ENCODE results near the gene DIPK1B.

DNA sequence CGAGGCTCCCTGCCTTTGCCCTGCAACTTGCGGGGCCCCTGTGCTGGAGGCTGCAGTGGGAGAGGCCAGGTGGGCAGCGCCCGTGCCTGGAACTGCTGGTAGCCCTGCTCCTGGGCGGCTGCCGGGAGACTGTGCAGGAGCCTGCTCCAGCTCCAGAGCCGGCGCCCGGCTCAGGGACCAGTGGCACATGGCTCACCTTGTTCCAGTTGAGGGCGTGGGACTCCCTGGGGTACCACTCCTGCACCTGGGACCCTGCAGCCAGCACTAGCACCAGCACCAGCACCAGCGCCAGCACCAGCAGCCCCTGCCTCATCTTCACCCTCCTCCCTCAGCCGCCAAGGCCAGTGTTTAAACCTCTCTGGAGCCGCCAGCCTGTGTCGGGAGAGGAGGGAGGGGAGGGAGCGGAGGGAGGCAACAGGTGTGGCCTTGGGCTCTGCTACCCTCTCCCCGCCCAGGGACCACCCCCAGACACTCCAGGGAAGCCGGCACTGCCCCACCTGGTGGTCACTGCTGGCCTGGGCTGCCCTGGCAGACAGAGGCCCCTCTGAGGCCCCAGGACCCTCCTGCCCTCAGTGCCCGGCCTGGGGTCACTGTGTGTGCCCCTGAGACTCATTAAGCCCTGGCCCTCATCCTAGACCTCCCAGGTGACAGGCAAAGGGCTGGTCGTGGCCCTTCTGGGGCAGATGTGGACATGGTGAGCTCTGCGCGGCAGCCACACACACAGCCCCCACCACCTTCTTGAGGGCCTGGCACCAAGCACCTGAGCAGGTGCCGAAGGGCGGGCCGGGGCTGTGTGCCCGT, 30.4 kb downstream of the DIPK1B start, which contains the start of gene LCN10:
- TF ChIP-seq ZNF530 (tag by site-specific recombination; IDR thresholded peaks at IDR 0.05; ENCODE audit: low read depth) (no peak), ZNF518A (tag by site-specific recombination; conservative IDR thresholded peaks at IDR 0.05; ENCODE audit: low read depth) (no peak), ZNF596 (tag by site-specific recombination; IDR thresholded peaks at IDR 0.05) (no peak), ZNF16 (tag by site-specific recombination; IDR thresholded peaks at IDR 0.05; ENCODE audit: low read depth) (no peak), ZNF23 (tag by site-specific recombination; IDR thresholded peaks at IDR 0.05; ENCODE audit: borderline replicate concordance) (no peak), KLF1 (tag by site-specific recombination; IDR thresholded peaks at IDR 0.05) (peak; percentile 75; the same call in 1 of the 2 replicates), BCL11A (tag by site-specific recombination; IDR thresholded peaks at IDR 0.05; ENCODE audit: low read depth) (no peak), MZF1 (tag by site-specific recombination; IDR thresholded peaks at IDR 0.05; ENCODE audit: borderline replicate concordance) (no peak), ZNF138 (tag by site-specific recombination; IDR thresholded peaks at IDR 0.05; ENCODE audit: borderline replicate concordance) (no peak), MEIS1 (CRISPR knock-in tag; IDR thresholded peaks at IDR 0.05; ENCODE audit: borderline replicate concordance) (no peak)
- TF ChIP-seq, protein P1, sequence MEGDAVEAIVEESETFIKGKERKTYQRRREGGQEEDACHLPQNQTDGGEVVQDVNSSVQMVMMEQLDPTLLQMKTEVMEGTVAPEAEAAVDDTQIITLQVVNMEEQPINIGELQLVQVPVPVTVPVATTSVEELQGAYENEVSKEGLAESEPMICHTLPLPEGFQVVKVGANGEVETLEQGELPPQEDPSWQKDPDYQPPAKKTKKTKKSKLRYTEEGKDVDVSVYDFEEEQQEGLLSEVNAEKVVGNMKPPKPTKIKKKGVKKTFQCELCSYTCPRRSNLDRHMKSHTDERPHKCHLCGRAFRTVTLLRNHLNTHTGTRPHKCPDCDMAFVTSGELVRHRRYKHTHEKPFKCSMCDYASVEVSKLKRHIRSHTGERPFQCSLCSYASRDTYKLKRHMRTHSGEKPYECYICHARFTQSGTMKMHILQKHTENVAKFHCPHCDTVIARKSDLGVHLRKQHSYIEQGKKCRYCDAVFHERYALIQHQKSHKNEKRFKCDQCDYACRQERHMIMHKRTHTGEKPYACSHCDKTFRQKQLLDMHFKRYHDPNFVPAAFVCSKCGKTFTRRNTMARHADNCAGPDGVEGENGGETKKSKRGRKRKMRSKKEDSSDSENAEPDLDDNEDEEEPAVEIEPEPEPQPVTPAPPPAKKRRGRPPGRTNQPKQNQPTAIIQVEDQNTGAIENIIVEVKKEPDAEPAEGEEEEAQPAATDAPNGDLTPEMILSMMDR (tag by site-specific recombination; IDR thresholded peaks at IDR 0.05) = peak; percentile 64
- TF ChIP-seq, protein P2, sequence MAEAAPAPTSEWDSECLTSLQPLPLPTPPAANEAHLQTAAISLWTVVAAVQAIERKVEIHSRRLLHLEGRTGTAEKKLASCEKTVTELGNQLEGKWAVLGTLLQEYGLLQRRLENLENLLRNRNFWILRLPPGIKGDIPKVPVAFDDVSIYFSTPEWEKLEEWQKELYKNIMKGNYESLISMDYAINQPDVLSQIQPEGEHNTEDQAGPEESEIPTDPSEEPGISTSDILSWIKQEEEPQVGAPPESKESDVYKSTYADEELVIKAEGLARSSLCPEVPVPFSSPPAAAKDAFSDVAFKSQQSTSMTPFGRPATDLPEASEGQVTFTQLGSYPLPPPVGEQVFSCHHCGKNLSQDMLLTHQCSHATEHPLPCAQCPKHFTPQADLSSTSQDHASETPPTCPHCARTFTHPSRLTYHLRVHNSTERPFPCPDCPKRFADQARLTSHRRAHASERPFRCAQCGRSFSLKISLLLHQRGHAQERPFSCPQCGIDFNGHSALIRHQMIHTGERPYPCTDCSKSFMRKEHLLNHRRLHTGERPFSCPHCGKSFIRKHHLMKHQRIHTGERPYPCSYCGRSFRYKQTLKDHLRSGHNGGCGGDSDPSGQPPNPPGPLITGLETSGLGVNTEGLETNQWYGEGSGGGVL (tag by site-specific recombination; IDR thresholded peaks at IDR 0.05) = 0 out of 2 replicates have a peak, but pooled peaks have one; percentile 35
- TF ChIP-seq, protein P3, sequence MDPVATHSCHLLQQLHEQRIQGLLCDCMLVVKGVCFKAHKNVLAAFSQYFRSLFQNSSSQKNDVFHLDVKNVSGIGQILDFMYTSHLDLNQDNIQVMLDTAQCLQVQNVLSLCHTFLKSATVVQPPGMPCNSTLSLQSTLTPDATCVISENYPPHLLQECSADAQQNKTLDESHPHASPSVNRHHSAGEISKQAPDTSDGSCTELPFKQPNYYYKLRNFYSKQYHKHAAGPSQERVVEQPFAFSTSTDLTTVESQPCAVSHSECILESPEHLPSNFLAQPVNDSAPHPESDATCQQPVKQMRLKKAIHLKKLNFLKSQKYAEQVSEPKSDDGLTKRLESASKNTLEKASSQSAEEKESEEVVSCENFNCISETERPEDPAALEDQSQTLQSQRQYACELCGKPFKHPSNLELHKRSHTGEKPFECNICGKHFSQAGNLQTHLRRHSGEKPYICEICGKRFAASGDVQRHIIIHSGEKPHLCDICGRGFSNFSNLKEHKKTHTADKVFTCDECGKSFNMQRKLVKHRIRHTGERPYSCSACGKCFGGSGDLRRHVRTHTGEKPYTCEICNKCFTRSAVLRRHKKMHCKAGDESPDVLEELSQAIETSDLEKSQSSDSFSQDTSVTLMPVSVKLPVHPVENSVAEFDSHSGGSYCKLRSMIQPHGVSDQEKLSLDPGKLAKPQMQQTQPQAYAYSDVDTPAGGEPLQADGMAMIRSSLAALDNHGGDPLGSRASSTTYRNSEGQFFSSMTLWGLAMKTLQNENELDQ (tag by site-specific recombination; IDR thresholded peaks at IDR 0.05; ENCODE audit: low read depth) = no peak

Data from HEK293 (cell line).